Measurements from ENCODE around the gene WNT10A. TPM values are rescaled to one million over a fixed set of nuclear protein-coding genes. Genes with fewer than 3 reads are reported as not detected.

Gene WNT10A
- total and polyA plus RNA-seq, 10 of the 15 experiments (the other 5 are each of a cell fraction or from before 2014, with no cell fraction given): 0.61 to 45.0 (median 6.9) TPM

DNA sequence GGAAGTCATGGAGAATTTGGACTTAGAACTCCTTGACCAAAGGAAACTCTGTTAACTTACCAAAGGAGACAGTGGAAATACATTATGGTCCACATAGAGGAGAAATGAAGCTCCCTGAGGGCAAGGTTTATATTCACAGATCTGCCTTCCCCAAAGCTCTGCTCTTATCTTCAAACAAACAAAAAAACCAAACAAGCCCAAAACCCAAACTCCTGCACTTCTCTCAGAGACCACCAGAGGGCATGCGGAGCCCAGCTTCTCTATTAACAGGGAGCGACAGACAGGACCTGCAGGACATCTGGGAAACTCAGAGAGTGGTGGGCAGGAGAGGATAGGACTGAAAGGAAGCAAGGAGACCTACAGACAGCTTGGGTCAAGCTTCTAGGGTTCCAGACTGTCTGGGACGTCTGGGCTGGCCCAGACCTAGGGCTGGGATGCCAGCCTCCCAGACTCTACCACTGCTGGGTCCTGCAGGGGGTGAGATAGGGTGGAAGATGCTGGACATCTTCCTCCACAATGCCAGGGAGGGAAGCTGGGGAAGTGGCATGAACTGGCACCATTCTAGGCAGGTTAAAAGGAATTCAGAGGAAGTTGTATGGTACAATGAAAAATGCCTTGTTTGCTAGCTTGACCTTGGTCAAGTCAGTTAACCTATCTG lies 4.0 kb upstream of the WNT10A start (continued):
- TF ChIP-seq, protein P1, sequence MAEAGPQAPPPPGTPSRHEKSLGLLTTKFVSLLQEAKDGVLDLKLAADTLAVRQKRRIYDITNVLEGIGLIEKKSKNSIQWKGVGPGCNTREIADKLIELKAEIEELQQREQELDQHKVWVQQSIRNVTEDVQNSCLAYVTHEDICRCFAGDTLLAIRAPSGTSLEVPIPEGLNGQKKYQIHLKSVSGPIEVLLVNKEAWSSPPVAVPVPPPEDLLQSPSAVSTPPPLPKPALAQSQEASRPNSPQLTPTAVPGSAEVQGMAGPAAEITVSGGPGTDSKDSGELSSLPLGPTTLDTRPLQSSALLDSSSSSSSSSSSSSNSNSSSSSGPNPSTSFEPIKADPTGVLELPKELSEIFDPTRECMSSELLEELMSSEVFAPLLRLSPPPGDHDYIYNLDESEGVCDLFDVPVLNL (IDR thresholded peaks at IDR 0.05; ENCODE audit: low read depth, low read length): no peak
- TF ChIP-seq GABPA (IDR thresholded peaks at IDR 0.05; ENCODE audit: low read depth): no peak
- TF ChIP-seq SMC3 (IDR thresholded peaks at IDR 0.05; ENCODE audit: borderline replicate concordance, low read length): peak; percentile 100
- 0 out of 2 replicates have a peak, but pooled peaks have one; percentile 48 for TF ChIP-seq NBN (IDR thresholded peaks at IDR 0.05)
- TF ChIP-seq, protein P2, sequence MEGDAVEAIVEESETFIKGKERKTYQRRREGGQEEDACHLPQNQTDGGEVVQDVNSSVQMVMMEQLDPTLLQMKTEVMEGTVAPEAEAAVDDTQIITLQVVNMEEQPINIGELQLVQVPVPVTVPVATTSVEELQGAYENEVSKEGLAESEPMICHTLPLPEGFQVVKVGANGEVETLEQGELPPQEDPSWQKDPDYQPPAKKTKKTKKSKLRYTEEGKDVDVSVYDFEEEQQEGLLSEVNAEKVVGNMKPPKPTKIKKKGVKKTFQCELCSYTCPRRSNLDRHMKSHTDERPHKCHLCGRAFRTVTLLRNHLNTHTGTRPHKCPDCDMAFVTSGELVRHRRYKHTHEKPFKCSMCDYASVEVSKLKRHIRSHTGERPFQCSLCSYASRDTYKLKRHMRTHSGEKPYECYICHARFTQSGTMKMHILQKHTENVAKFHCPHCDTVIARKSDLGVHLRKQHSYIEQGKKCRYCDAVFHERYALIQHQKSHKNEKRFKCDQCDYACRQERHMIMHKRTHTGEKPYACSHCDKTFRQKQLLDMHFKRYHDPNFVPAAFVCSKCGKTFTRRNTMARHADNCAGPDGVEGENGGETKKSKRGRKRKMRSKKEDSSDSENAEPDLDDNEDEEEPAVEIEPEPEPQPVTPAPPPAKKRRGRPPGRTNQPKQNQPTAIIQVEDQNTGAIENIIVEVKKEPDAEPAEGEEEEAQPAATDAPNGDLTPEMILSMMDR (IDR thresholded peaks at IDR 0.05 in 2 of 3, conservative IDR thresholded peaks at IDR 0.05 in 1 of 3; ENCODE audit: control insufficient read depth in 2 of 3, extremely low read depth in 1 of 3, insufficient read depth in 1 of 3, low read depth in 3 of 3, low read length in 3 of 3): peak; percentile 96 to 99 (median 98); a peak in 5 of 6 replicates
- TF ChIP-seq BRCA1 (IDR thresholded peaks at IDR 0.05; ENCODE audit: low read depth, low read length): no peak
- TF ChIP-seq, protein P3, sequence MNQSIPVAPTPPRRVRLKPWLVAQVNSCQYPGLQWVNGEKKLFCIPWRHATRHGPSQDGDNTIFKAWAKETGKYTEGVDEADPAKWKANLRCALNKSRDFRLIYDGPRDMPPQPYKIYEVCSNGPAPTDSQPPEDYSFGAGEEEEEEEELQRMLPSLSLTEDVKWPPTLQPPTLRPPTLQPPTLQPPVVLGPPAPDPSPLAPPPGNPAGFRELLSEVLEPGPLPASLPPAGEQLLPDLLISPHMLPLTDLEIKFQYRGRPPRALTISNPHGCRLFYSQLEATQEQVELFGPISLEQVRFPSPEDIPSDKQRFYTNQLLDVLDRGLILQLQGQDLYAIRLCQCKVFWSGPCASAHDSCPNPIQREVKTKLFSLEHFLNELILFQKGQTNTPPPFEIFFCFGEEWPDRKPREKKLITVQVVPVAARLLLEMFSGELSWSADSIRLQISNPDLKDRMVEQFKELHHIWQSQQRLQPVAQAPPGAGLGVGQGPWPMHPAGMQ (IDR thresholded peaks at IDR 0.05; ENCODE audit: borderline replicate concordance): no peak
- no peak for TF ChIP-seq SUPT20H (IDR thresholded peaks at IDR 0.05; ENCODE audit: borderline replicate concordance, control insufficient read depth, low read depth, low read length)
- TF ChIP-seq ZBED1 (IDR thresholded peaks at IDR 0.05; ENCODE audit: borderline replicate concordance): no peak
- TF ChIP-seq BHLHE40 (IDR thresholded peaks at IDR 0.05; ENCODE audit: borderline replicate concordance in 1 of 2, low read depth in 2 of 2, low read length in 1 of 2): 0 out of 4 replicates have a peak, but pooled peaks of 1 of the 2 experiments have one; percentile 33
- no peak for TF ChIP-seq JUNB (IDR thresholded peaks at IDR 0.05)
- TF ChIP-seq, protein P4, sequence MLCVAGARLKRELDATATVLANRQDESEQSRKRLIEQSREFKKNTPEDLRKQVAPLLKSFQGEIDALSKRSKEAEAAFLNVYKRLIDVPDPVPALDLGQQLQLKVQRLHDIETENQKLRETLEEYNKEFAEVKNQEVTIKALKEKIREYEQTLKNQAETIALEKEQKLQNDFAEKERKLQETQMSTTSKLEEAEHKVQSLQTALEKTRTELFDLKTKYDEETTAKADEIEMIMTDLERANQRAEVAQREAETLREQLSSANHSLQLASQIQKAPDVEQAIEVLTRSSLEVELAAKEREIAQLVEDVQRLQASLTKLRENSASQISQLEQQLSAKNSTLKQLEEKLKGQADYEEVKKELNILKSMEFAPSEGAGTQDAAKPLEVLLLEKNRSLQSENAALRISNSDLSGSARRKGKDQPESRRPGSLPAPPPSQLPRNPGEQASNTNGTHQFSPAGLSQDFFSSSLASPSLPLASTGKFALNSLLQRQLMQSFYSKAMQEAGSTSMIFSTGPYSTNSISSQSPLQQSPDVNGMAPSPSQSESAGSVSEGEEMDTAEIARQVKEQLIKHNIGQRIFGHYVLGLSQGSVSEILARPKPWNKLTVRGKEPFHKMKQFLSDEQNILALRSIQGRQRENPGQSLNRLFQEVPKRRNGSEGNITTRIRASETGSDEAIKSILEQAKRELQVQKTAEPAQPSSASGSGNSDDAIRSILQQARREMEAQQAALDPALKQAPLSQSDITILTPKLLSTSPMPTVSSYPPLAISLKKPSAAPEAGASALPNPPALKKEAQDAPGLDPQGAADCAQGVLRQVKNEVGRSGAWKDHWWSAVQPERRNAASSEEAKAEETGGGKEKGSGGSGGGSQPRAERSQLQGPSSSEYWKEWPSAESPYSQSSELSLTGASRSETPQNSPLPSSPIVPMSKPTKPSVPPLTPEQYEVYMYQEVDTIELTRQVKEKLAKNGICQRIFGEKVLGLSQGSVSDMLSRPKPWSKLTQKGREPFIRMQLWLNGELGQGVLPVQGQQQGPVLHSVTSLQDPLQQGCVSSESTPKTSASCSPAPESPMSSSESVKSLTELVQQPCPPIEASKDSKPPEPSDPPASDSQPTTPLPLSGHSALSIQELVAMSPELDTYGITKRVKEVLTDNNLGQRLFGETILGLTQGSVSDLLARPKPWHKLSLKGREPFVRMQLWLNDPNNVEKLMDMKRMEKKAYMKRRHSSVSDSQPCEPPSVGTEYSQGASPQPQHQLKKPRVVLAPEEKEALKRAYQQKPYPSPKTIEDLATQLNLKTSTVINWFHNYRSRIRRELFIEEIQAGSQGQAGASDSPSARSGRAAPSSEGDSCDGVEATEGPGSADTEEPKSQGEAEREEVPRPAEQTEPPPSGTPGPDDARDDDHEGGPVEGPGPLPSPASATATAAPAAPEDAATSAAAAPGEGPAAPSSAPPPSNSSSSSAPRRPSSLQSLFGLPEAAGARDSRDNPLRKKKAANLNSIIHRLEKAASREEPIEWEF (IDR thresholded peaks at IDR 0.05; ENCODE audit: insufficient replicate concordance, low read depth, low read length): no peak
- TF ChIP-seq TCF12 (IDR thresholded peaks at IDR 0.05; ENCODE audit: low read depth, low read length): no peak
- peak; percentile 76 for TF ChIP-seq YY1 (IDR thresholded peaks at IDR 0.05; ENCODE audit: low read depth, low read length)
- TF ChIP-seq RAD21 (IDR thresholded peaks at IDR 0.05; ENCODE audit: insufficient read depth, low read depth, low read length): peak; percentile 100
- TF ChIP-seq, protein P5, sequence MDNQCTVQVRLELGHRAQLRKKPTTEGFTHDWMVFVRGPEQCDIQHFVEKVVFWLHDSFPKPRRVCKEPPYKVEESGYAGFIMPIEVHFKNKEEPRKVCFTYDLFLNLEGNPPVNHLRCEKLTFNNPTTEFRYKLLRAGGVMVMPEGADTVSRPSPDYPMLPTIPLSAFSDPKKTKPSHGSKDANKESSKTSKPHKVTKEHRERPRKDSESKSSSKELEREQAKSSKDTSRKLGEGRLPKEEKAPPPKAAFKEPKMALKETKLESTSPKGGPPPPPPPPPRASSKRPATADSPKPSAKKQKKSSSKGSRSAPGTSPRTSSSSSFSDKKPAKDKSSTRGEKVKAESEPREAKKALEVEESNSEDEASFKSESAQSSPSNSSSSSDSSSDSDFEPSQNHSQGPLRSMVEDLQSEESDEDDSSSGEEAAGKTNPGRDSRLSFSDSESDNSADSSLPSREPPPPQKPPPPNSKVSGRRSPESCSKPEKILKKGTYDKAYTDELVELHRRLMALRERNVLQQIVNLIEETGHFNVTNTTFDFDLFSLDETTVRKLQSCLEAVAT (IDR thresholded peaks at IDR 0.05): 0 out of 2 replicates have a peak, but pooled peaks have one; percentile 47
- no peak; the same call in 1 of the 2 replicates for TF ChIP-seq IRF4 (IDR thresholded peaks at IDR 0.05; ENCODE audit: low read depth, low read length)
- TF ChIP-seq ESRRA (IDR thresholded peaks at IDR 0.05; ENCODE audit: low read length): no peak
- TF ChIP-seq HDAC2 (IDR thresholded peaks at IDR 0.05): no peak

Data from GM12878 (cell line).